GM19043 (cell line): ENCODE measurements around the gene MAPKAPK2.
A peak's percentile ranks its signal among the peaks of the same experiment; 100 is the strongest.

ENCODE experiments used
- ATAC-seq: cut with Tn5 transposase; IDR thresholded peaks from one replicate; pipeline ENCODE4 v1.9.1; 2021; ENCODE audit warnings: low read depth; ENCODE audit not compliant: unreplicated experiment

The MAPKAPK2 gene

DNA sequence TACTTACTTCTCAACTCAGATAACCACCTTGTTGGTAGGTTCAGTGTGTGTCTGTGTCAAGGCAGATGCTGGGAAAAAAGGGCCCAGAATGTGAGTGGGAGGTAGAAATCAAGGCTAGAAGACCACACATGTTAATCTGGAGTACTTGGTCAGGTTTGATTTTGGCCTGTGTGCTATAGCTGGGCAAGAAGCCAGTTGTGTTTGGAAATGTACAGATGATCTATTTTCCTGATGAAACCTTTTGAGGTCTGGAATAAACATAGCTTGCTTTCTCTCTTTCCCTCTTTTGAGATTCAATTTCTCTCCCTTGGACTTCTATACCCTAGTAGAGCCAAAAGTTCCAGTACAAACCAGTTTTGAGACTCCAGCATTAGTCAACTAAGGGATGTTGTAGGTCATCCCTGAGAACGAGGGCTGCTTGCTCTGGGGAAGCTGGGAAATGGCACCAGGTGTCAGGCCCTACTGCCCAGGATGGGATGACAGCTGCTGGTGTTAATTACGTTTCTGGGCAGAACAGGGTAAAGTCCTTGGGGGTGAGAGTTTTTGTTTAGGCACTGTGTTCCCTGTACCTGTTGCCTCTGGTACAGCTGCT, 15.8 kb downstream of the MAPKAPK2 start:
- ATAC-seq: no peak

DNA sequence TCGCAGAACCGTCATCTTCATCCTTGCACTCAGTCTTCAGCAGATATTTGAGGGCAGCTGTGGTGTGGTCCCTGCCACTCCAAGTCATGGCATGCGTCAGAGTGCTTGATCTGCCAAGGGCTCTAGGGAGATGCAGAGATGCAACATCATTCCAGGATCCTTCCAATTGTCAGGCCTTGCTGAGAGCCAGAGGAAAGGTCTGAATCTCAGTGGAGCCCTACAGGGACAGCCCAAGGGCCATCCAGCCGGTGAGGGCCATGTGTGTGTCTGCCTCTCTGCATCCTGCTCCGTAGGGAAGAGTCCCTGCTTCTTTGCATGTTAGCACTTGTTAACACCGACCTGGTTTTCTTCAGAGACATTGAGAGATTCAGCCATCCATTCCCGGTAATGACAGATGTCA, 17.6 kb downstream of the MAPKAPK2 start:
- no peak for ATAC-seq

GRCh38 chr1:206702803-206703202, 18.1 kb downstream of the MAPKAPK2 start:
- ATAC-seq: no peak

- no peak for ATAC-seq
Observed at GRCh38 chr1:206703661-206704060, 19.0 kb downstream of the MAPKAPK2 start.

DNA sequence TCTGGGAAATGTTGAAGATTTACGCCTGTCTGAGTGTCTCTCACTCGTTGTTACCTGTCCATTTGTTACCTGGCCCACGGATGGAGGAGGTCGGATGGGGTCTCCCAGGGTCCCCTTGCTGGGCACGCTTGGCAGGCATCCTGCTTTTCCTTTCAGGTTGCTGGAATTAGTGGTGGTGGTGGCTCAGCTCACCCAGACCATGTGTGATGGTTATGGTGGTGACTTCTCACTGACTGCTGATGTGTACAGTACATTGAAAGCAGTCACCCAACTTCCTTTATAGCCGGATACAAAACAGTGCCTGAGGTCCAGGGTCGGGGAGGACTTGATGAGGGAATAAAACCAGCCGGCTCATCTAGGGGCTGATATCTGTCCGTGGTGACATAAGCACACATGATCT, 19.5 kb downstream of the MAPKAPK2 start:
- no peak for ATAC-seq

DNA sequence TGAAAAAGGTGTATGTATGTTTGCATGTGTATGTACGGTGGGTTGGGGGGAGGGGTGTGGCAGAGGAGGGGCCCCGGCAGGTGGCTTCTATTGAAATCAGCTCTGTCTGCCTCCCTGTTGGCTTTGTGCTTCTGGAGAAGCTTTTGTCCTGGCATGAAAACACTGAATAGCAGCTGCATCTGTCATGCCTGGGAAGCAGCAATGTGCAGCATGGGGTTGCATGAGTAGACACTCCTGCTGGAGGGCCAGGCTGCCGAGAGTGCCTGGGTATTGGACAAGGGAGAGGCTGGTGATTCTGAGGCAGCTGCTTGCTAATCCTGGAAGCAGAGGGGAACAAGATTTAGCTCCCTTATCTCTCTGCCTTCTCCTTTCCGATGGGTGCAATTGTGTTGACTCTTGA, 20.5 kb downstream of the MAPKAPK2 start:
- ATAC-seq: no peak

- ATAC-seq: no peak
Observed at GRCh38 chr1:206705726-206706297, 21.1 kb downstream of the MAPKAPK2 start.

- ATAC-seq: no peak
Observed at GRCh38 chr1:206706298-206706791, 21.6 kb downstream of the MAPKAPK2 start.

GRCh38 chr1:206706806-206707366, 22.2 kb downstream of the MAPKAPK2 start:
- no peak for ATAC-seq

GRCh38 chr1:206708058-206708457, 23.4 kb downstream of the MAPKAPK2 start:
- peak; percentile 54 for ATAC-seq

DNA sequence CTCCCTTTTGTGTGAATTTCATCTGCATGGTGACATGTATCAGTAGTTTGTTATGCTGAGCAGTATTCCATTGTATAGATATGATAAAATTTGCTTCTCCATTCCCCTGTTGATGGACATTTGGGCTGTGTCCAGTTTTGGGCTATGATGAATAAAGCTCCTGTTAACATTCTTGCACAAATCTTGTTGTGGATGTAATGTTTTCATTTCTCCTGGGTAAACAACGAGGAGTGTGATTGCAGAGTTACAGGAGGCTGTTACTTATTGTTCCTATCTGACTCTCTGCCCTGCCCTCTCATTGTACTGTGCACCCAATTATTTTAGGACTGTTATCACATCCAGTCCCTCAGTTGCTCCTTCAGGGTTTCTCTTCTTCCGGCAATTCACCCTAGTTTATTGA, 24.2 kb downstream of the MAPKAPK2 start:
- no peak for ATAC-seq

GRCh38 chr1:206709322-206709721, 24.6 kb downstream of the MAPKAPK2 start:
- ATAC-seq: no peak

- no peak for ATAC-seq
Observed at GRCh38 chr1:206709772-206710459, 25.2 kb downstream of the MAPKAPK2 start.

DNA sequence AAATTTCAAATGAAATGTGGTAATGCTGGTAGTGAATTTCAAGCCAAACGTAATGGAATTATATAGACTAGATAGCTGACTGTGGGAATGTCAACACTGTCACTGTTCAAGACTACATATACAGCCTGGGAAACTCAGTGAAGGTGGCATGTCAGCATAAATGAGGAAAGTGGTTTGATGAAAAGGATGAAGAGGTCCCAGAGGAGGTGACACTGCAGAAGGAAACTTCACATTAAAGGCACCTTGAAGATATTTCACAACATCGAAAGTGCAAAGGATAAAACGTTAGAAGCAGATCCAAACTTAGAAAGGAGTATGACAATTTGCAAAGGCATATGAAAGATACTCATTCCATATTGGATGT, 25.7 kb downstream of the MAPKAPK2 start:
- no peak for ATAC-seq

- no peak for ATAC-seq
Observed at GRCh38 chr1:206713070-206713469, 28.4 kb downstream of the MAPKAPK2 start.

- ATAC-seq: no peak
Observed at GRCh38 chr1:206713910-206714312, 29.2 kb downstream of the MAPKAPK2 start.

- ATAC-seq: no peak
Observed at GRCh38 chr1:206714331-206715058, 29.8 kb downstream of the MAPKAPK2 start.

DNA sequence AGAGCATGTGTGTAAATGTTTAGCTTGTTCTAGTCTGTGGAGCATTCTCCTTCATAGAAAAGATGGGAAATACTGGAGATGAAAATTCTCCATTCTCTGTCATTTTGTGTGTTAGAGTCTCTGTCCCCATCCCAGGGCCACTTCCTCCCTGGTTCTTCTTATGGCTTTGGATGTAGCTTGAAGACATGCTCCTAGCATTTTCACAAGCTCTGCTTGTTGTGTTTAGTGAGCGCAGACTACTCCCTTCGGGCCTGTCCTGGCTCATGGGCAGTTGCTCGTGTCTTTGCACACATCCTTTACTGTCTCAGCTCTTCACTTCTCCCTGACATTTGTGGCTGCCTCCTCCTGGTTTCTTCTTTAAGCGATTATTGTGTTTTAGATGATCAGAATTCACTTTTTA, 30.4 kb downstream of the MAPKAPK2 start:
- ATAC-seq: no peak

DNA sequence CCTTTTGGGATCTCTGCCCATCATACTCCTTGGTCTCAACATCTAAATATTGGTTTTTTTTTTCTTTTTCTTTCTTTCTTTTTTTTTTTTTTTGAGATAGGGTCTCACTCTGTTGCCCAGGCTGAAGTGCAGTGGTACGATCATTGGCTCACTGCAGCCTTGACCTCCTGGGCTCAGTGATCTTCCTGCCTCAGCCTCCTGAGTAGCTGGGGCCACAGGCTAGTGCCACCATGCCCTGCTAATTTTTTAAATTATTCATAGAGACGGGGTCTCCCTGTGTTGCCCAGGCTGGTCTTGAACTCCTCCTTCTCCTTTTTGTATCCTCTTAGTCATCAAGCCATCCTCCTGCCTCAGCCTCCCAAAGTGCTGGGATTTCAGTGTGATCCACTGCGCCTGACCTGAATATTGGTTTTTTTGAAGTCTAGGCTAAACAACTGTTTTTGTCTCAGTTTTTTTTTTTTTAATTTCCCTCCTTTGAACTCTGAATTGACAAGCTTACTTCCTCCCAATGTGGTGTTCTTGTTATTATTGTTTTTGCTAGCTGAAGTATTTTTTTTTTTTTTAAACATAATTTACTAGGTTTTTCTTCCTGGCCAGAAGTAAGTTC, 30.9 kb downstream of the MAPKAPK2 start:
- ATAC-seq: no peak

DNA sequence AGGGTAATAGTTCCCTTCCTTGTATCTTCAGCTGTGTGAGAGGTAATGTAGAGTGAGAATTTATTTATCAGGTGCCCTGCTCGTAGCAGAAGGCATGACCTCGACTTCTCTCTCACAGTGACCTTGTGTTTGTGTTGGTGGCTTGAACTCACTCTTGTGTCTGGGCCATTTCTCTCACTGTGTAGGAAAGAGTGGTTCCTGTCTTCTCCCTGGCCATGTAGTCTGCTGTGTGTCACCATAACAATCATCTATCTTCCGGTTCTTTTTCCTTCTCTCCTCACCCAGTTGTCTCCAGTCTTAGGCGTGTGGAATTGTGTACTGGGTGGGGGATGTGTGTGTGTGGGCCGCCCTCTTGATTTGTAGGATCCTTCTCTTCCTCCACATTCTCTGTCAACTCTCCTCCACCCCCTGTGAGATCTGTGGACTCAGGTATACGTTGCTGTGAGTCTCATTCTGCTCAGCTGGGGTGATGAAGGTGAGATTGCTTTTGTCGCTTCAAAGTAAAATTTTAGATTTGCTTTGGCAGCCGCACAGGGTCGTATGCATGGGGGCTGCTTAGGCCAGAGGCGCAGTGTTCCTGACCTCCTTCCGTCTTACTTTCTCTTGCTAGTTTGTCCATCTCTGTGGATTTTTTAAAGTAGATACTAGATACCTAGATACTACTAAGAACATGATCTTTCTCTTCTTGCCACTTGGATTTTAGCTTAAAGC, 31.6 kb downstream of the MAPKAPK2 start:
- no peak for ATAC-seq
